SH-SY5Y (cell line): ENCODE data around the gene MT1E.

Source experiments
- GATA2 ChIP-seq: IDR thresholded peaks from 2 replicates; pipeline ENCODE4 v1.6.1; 2011; ENCODE audit warnings: mild to moderate bottlenecking, low read depth, low read length
- GATA3 ChIP-seq: IDR thresholded peaks from 2 replicates; pipeline ENCODE4 v1.6.1; 2011; ENCODE audit warnings: low read depth, mild to moderate bottlenecking, low read length, moderate library complexity

DNA sequence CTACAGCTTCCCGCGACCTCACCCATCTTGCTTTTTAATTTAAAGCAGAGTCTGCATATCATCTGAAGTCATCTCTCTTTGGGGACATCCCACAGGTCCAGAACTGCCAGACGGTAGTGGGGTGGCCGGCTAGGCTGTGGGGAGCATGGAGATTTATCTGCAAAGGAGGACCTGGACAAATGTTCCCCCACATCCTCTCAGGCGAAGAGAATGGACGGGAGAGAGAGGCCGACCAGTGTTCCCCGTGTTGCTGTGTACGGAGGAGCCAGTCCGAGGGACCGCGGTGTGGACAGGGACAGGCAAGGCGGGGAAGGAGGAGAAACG, 6.2 kb downstream of the MT1E start:
- no peak for TF ChIP-seq GATA2
- TF ChIP-seq GATA3 = no peak
